ENCODE measurements around the gene CHCHD1.

- TF ChIP-seq POLR2A (IDR thresholded peaks at IDR 0.05) (no peak), POLR2AphosphoS5 (IDR thresholded peaks at IDR 0.05) (no peak)
Measured at GRCh38 chr10:73782749-73783085, 869 bp downstream of the CHCHD1 start.
